Islet of Langerhans (tissue), 1 donor: ENCODE results near the gene ARL5C.
"Not testable (repeated sequence)": the region's sequence is repeated elsewhere in the genome, so short reads cannot be mapped to it uniquely, and the experiment has no call there.

Experiments
- FAIRE-seq: peaks from one replicate; lab custom pipeline; 2011; peaks lifted over from hg19 to GRCh38; lab: Jason Lieb, UNC

The ARL5C gene

DNA sequence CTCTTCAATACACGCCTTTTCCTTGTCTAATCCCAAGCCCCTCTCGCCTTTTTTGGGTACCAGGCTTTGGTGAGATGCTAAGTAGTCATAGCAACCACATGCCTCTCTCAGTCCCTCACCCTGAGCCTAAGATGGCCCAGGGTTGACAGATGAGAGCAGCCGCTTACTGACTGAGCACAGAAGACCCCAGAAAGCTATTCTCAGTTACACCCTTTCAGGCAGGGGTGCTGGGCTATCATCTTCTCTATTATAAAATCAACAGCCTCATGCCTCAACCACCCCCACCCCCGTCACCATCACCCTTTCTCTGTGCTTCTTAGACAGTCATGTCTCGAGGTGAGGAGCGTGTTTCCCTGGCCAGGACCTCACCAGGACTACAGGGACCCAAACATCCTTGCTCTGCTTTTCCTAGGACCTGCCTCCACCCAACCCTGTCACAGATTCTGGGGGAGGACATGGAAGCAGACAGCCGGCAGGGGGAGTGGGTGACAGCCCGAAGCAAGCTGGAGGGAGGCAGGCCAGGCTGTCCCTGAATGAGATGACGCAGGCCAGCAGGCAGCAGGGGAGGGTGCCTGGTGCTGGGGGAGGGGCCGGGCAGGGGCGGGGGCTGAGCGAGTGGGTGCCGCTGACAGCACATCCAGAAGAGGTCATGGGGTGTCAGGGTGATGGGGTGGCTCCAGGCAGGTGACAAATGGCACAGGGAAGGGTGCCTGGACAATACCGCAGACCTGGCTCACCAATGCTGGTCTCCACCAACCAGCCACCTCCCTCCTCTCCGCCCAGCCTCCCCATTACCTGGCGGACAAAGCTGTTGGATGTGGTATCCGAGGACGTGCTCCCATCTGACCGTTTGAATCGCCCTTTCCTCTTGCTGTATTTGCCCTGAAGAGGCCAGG, 28.4 kb upstream of the ARL5C start:
- no peak for FAIRE-seq

DNA sequence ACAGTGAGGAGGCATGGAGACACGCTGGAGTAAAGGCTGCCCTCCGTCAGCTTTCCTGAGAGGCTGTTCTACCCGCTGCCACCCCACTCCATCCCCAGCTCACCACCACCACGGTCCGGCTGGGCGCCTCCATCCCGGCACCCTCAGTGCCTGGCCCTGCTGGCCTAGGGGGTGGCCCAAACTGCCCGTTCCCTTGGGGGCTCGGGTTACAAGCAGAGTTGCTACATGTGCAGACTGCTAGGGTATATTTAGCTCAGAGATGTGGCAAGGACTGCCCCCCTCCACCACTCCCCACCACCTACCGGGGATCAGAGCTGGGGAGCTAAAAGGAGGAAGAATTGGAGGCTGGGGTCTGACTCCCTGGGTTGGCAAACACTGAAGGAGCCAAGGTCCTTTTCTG, 27.4 kb upstream of the ARL5C start:
- FAIRE-seq = no peak

DNA sequence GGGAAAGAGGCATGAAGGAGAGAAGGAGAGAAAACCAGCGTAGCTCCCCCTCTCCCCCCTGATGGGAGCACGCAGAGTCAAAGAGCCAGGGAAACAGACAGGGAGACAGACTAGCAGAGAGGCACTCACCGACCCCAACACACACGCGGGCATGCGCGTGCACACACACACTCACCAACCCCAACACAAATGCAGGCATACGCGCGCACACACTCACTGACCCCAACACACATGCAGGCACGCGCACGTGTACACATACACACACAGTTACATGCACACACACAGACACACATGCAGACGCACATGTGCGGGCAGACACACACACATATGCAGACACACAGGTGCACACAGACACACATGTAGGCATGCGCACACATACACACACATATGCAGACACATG, 26.9 kb upstream of the ARL5C start:
- no peak for FAIRE-seq

DNA sequence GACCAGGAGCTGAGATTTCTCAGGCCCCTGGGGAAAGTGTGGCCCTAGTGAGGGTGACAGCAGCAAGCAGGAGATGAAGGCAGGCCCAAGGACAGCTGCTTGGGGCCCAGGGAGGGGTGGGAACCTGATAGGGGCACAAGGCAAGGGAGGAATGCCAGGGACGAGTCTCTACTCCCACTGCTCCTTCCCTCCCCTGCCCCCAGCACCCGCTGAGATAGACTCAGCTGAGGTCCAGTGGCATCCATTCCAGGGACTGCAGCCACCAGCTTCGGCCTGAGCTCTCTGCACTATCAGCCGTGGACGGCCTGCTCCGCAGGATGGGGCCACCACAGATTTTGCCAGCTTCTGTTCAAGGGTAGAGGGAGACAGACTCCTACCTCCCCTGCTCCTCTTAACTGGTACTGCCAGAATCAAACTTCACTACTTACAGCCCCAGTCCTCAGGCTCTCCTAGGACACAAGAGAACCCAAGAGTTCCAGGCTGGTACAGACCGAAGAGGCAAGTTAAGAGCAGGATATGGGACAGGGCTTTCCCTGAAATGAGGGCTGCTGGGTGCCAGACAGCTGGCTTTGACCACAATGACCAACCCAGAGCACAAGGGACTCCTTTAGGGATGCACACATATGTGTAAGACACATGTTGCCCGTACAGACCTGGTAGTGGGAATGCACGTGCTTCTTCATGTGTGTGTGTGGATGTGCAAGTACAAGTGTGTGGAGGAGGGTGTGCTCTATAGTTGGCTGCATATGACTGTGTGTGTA, 26.0 kb upstream of the ARL5C start:
- FAIRE-seq = no peak

DNA sequence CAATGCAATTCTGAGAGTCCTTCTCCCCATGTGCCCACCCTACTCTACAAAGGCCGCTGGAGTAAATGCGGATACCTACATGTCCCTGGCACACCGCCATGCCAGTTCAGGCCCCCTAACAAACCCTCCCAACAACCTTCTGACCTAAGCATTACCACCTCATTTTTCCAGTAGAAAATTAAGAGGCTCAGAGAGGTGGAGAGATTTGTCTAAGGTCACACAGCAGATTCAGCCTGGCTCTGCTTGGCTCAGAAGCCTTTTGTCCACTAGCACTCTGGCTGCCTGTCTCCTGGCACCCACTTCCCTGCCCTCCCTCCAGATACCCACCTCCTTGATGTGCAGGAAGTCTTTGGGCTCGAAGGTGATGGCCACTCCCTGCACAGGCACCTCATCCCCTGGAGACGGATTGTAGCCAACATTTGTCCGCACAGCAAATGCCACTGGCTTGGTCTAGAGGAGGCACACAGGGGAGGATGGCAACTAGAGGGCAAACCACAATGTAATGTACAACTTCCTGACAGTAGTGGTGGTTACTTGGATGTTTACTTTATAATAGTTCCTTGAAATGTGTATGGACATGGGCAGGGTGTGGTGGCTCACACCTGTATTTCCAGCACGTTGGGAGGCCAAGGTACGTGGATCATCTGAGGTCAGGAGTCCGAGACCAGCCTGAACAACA, 21.3 kb upstream of the ARL5C start:
- no peak for FAIRE-seq

DNA sequence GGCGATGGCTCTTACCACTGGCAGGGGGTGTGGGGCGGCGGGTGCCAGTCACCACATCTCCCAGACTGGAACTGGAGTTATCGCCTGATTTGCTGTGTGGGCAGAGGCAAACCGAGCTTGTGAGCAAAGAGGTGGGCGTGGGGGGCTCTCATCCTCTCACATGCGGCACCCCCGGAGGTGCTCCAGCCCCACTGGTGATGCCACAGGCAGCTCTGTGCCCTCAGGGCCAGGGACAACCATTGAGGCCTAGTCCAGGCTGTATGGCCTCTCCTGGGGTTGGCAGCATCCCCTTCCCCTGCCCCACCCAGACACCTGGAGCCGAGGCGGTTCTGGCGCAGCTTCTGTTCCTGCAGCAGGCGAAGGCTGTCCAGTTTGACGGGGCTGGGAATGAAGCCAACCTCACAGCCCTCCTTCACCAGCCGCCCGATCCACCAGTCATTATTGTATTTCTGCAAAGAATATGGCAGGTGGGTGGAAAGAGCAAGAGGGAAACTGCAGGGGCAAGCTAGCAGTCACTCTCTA, 20.6 kb upstream of the ARL5C start:
- FAIRE-seq = no peak

DNA sequence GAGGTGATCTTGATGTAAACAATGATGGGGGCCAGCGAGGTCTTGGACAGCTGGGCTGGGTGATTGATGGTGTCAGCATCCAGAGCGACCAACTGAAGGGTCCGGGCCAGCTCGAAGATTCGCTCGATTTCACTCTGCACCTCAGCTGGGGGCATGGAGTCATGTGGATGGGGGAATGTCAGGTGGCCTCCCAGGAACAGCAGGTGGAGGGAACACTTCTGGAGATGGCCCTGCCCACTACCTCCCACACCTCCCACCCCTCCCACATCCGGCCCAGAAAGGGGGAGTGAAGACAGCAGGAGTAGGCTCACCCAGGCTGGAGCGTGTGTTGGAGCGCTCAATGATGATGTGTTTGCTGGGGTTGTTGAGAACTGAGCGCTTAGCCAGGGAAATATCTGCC, 17.8 kb upstream of the ARL5C start:
- no peak for FAIRE-seq

DNA sequence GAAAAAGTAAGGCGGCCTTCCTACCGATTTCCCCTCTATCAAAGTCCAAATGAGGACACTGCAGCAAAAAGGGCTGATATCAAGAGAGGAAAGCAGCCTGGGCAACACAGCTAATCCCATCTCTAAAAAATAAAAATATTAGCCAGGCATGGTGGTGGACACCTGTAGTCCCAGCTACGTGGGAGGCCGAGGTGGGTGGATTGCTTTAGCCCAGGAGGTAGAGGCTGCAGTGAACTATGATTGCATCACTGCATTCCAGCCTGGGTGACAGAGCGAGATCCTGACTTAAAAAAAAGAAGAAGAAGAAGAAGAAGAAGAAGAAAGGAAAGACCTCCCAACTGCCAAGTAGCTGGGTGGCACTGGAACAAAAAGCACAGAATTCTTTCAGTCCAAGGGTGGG, 17.1 kb upstream of the ARL5C start:
- FAIRE-seq = no peak

DNA sequence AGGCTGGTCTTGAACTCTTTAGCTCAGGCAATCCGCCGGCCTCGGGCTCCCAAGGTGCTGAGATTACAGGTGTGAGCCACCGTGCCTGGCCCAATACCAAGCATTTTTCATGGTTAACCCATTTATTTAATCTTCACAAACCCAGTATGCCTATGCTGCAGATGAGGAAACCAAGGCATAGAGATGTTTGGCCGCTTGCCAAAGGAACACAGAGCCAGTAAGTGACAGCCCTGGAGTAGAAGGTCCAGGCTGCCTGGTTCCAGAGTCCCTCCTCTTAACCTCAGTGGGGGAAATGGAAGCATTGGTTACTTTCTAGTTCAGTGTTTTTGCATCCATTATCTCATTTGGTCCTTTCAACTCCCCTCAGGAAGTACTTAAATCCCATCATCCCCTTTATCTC, 15.3 kb upstream of the ARL5C start:
- FAIRE-seq = no peak

DNA sequence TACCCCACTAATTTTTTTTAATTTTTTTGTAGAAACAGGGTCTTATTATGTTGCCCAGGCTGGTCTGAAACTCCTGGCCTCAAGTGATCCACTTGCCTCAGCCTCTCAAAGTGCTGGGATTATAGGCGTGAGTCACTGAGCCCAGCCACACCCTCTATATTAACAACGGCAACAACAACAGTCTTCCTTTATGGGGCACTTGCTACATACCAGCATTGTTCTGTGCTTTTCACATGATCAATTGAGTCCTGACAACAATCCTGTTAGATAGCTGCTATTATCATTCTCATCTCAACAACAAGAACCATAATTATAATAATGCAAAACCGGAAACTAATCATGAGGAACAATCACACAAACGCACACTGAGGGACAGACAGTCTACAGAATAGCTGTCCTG, 12.6 kb upstream of the ARL5C start:
- FAIRE-seq = no peak

DNA sequence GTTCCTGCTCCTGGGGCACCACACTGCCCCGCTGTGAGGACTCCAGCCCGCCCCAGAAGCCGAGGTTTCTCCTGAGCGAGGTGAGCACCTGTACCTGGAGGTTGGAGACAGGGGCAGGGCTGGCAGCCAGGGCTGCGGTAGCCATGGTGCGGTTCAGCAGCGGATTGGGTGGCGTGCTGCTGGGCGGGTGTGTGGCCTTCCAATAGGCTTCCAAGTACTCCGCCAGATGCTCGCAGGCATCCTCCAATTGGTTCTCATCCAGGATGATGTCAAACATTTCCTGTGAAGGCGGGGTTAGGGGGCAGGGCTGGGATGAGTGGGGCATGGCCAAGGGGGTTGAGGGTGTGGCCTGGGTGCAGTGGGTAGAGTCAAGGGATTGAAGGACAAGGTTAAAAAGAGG, 11.3 kb upstream of the ARL5C start:
- FAIRE-seq = no peak

DNA sequence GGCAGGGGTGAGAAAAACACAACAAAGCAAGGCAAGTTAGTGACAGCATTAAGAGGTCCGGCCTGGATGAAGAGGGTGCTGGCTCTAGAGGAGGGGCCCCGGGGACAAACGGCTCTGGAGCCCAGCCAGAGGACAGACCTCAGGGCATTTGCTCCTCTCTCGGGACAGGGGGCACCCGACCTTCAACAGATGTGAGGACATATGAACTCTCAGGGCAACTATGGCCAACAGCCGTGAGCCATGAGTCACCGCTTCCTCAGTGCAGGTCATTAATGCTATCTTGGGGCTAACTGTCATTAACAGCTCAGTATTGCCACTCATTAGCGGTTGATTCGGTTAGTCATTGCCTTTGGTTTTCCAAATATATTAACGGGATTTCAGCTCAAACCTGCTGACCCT, 9.7 kb upstream of the ARL5C start:
- FAIRE-seq = no peak

DNA sequence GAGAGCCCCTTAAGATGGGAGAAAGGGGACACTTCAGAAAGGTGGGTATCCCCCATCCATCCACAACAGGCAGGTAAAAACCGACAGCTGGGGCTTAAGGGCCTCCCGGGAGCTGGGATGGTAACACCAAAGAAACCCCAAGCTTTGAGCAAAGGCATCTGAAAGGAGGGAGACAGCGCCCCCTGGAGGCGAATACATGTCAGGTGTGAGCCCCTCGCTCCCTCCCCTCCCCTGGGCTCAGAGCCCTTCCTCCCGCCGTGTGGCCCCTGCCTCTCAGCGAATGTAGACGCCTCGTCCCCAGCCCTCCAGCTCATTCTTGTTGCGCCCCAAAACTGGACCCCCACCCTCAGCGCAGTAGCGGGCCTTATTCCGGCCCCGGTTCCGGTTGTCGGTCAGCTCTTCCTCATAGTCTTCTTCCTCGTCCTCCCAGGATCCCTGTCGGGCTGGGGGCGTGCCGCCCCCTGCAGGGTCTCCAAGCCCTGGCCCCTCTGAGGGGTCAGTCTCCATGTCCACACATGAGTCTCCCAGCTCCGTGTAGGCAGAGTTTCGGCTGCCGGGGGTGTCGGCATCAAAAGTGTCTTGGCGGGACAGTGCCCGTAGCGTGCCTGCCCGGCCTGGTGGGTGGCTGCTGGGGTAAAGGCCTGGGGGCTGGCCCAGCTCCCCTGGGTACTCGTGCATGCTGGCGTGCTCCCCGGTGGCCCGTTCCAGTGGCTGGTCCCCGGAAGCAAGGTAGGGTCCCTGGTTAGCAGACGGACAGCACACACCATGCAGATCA, 9.1 kb upstream of the ARL5C start:
- FAIRE-seq = no peak

DNA sequence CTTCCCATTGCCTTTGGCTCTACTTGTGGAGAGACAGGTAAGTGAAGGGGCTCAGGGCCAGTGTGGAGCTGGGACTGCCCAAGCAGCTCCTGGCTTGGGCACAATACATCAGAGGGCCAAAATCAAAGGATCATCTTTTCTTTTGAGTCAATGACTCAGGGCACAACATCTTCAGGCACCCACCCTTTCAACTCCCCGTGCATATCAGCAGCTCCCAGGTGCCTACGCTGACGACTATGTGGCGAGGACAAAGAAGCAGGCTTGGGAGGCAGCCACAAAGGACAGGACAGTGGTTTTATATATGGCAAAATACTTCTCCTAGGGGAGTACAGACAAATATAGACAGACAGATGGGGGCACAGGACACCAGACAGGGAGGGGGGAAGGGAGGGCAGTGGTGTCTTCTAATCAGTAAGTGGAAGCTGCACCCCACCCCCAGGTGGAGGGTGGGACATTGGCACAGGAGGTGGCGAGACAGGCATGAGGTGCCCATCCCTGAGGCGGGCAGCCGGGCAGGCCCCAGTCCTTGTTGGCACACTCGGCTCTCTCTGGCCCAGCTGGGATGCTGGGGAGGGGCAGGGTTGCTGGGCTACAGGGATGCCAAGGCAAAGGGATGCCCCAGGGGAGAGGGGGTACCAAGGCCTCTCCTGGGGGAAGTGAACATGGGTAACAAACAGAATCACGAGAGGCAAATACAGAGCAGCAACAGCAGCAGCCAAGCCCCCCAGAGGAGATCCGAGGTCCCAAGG, 7.7 kb upstream of the ARL5C start:
- FAIRE-seq = no peak

DNA sequence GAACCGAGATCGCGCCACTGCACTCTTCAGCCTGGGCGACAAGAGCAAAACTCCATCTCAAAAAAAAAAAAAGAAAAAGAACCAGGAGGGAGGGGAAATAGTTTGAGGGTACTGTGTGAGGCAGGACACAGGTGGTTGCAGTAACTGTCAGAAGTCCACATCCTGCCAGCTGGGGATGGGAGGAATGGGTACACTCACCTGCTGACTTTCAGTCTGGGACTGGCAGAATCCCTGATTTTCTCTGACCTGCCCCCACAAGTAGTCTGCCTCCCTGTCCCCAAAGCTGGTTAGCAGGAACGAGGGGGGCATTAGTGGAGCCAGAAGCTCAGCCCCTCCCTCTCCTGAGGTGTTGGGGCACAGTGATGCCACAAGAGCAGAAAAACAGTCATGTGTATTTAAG, 7.1 kb upstream of the ARL5C start:
- FAIRE-seq = no peak

DNA sequence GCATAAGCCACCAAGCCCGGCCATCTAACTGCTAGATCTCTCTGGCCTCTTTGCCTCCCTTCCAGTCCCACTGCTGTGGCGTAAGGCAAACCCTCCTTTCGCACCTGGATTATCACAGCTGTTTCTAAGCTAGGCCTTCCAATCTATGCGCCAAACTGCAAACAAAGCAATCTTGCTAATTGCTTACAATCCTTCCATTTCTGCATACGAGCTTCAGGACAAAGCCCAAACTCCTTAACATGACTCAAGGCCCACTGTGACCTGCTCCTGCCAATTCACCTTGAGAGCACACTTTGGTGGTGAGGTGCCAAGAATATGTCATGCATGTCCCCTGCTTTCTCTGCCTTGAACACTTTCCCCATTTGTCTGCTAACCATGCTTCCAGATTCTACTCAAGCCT, 6.0 kb upstream of the ARL5C start:
- FAIRE-seq = no peak

DNA sequence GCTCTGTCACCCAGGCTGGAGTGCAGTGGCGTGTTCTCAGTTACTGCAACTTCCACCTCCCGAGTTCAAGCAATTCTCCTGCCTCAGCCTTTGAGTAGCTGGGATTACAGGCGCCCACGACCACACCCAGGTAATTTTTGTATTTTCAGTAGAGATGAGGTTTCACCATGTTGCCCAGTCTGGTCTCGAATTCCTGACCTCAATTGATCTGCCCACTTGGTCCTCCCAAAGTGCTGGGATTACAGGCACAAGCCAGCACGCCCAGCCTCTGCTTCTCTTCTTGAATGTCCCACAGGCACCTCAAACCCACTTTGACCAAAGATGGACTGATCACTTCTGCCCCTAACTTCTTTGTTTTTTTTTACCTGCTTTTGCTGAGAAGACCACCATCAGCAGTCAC, 4.6 kb upstream of the ARL5C start:
- FAIRE-seq = no peak

DNA sequence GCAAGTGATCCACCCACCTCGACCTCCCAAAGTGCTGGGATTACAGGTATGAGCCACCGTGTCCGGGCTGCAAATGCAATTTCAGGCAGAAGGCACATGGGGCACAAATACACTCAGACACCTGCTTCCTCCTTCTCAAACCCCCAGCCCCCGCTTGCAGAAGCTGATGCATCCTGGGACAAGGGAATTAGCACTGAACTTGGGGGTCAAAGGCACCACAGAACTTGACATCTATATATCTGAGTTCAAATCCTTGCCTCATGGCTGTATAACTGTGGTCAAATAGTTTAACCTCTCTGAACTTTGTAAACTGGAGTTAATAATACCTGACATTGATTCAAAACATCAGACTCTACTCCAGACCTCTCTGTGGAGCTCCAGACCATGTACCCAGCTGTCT, 4.1 kb upstream of the ARL5C start:
- no peak for FAIRE-seq

DNA sequence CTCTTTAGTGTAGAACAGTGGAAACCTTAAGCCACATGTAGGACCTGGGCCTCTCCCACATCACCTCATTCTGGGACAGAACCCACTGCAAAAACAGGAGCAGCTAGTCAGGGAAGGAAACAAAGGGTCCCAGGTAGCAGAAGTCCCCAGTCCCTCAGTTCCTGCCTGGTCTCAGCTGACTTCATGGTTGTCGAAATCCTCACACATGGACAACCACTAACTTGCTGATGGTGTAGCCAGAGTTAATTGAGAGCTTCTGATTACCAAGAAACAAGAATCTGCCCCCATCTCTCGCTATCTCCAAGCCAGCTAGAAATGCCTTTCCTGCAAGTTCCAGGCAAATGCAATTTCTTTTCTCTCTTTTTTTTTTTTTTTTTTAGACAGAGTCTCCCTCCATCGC, 3.6 kb upstream of the ARL5C start:
- FAIRE-seq = no peak

DNA sequence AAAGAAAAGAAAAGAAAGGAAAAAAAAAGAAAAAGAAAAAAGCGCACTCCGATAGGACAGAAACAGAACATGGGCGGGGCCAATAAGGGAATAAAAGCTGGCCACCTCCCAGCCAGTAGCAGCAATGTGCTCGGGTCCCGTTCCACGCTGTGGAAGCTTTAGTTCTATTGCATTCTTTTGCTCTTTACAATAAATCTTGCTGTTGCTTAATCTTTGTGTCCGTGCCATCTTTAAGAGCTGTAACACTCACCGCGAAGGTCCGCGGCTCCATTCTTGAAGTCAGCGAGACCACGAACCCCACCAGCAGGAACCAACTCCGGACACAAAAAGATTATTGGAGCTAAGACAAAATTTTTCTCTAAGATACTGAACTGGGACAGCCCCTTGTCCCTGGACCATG, 3.1 kb upstream of the ARL5C start:
- FAIRE-seq = no peak

DNA sequence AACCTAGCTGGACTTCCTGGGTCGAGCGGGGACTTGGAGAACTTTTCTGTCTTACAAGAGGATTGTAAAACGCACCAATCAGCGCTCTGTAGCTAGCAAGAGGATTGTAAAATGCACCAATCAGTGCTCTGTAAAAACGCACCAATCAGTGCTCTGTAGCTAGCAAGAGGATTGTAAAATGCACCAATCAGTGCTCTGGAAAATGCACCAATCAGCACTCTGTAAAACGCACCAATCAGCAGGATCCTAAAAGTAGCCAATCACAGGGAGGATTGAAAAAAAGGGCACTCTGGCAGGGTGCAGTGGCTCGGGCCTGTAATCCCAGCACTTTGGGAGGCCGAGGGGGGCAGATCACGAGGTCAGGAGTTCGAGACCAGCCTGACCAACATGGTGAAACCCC, 2.5 kb upstream of the ARL5C start:
- FAIRE-seq = not testable (repeated sequence)

DNA sequence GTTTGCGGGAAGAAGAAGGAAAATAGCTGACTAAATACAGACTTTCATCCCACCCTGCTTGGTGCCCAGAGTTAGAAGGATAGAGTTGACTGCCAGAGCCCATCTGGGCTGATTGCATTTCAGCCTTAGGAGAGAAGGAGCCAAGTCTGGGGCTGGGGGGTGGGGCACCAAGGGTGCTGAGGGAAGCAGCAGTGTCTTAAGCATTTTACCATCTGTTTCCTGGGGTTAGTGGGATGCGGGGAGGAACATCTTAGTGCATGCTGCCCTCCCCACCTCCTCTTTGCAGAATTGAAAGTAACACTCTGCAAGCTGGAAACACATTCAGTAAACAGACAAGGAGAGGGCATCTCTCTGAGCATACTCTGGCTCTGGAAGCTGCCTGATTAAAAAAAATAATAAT, 1.5 kb upstream of the ARL5C start:
- FAIRE-seq = no peak
